ENCODE results near the gene SPATC1L.
"Not testable (repeated sequence)": the region's sequence is repeated elsewhere in the genome, so short reads cannot be mapped to it uniquely, and the experiment has no call there.

The SPATC1L gene

DNA sequence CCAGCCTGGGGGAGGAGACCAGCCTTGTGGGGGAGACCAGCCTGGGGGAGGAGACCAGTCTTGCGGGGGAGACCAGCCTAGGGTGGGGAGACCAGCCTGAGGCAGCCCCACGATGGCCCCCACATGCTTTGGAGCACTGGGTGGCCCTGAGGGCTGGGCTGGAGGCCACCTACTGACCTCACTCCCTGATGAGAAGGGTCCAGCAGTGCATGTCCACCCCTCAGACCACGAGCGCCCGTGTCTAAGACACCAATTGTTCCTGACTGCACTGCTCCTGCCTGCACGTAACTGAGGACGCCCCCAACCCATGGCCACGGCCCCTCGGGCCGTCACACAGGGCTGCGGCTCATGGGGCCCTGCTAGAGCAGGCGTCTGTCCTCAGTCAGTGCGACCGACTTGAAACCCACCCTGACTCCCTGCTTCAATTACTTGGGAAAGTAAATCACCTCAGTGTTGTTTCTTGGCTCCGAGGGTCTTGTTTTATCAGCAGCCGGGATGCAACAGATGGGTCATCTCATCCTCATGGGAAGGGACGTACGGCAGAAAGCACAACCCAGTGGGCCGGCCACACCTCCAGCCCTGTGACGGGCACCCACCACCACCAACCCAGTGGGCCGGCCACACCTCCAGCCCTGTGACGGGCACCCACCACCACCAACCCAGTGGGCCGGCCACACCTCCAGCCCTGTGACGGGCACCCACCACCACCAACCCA, at the start of gene SPATC1L:
Gene SPATC1L (minus strand): TSS at position 550 of the 715 bp plus-strand sequence. CDS start 1,643 bp downstream, outside the sequence.
- peak in 1 of 2 donors; percentile 28 for DNase-seq (ENCODE audit: extremely low read depth in 1 of 2, low read depth in 1 of 2)

DNA sequence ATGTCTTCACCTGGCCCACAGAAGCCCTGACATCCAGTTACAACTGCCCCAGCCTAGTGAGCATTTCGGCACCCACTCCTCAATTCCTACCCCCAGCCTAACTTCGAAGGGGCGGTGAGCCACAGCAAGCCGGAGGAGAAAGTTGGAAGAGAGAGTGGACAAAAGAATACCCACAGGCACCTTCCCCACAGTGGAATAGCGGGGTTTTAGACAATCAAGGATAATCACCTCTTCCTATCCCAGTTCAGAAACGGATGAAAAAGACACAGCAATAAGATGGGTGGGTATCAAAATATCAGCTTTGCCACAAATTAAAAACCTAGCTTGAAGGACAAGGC, 45.6 kb upstream of the SPATC1L start:
- DNase-seq (ENCODE audit: extremely low read depth in 1 of 2, low read depth in 1 of 2) = no peak

GRCh38 chr21:46229133-46229922, 45.1 kb upstream of the SPATC1L start:
- no peak for DNase-seq (ENCODE audit: extremely low read depth in 1 of 2, low read depth in 1 of 2)

GRCh38 chr21:46228345-46229051, 44.2 kb upstream of the SPATC1L start, which contains the start of gene LSS:
TSS of gene LSS (minus strand) at chr21:46228774. CDS start at chr21:46228745, 29 bp downstream.
- DNase-seq (ENCODE audit: extremely low read depth in 1 of 2, low read depth in 1 of 2) = peak; percentile 95 to 98

DNA sequence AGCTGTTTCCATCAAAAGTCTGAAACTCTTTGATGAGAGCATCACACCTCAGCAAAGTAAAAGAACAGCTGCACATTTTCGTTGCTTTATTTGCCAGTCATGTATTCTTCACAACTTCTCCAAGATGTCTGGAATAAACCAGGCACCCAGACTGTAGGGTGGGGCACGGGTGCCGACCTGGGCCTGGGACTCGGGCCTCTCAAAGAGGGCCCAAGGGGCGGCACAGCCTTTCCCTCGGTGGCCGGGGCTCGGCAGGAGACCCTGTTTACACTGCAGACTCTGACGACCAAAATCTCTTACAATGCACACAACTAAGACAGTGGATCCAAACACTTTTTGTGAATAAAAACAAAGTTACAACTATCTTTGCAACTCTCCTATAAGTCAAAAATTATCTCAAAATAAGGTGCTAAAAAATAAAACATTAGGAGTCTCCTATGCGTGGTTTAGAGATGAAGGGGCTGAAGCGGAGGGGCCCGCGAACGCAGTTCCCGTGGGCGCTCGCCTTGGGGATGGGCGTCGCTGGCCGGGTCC, 43.6 kb upstream of the SPATC1L start:
- DNase-seq (ENCODE audit: extremely low read depth in 1 of 2, low read depth in 1 of 2) = no peak

DNA sequence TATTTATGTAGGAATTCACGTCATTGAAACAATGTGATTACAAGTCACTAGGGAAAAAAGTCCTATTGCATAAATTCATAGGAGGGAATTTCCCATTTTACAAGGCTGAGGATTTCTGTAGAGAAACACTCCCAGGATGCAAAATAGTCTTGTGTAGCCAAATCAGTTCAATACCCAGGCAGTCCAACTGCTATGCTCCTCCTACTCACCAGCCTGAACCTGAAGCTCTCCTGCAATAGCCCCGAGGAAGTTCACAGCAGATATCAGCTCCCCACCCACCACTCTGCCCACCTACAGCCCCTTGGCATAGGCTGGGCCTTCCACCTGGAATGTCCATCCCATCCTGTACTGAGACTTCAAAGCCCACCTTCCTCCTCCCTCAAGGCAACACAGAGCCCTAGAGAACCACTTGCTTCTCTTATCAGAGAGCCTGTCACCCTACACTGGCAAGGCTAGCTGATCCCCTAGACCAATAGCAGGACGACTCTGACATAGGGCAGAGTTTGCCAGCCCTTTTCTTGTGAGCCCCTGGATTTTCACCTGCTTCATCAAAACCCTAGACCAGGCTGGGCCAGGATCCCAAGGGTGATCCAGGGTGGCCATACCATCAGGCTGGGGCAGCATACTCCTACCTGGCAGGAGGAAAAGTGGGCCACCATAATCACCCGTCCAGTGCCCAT, 42.8 kb upstream of the SPATC1L start:
- no peak for DNase-seq (ENCODE audit: extremely low read depth in 1 of 2, low read depth in 1 of 2)

GRCh38 chr21:46226146-46226545, 41.9 kb upstream of the SPATC1L start:
- no peak for DNase-seq (ENCODE audit: extremely low read depth in 1 of 2, low read depth in 1 of 2)

GRCh38 chr21:46223661-46224060, 39.4 kb upstream of the SPATC1L start:
- DNase-seq (ENCODE audit: extremely low read depth in 1 of 2, low read depth in 1 of 2) = not testable (repeated sequence)

- DNase-seq (ENCODE audit: extremely low read depth in 1 of 2, low read depth in 1 of 2) = no peak
Observed at GRCh38 chr21:46223217-46223616, 39.0 kb upstream of the SPATC1L start.

GRCh38 chr21:46222436-46223116, 38.3 kb upstream of the SPATC1L start:
- DNase-seq (ENCODE audit: extremely low read depth in 1 of 2, low read depth in 1 of 2) = no peak

GRCh38 chr21:46221664-46222435, 37.6 kb upstream of the SPATC1L start:
- DNase-seq (ENCODE audit: extremely low read depth in 1 of 2, low read depth in 1 of 2) = no peak

DNA sequence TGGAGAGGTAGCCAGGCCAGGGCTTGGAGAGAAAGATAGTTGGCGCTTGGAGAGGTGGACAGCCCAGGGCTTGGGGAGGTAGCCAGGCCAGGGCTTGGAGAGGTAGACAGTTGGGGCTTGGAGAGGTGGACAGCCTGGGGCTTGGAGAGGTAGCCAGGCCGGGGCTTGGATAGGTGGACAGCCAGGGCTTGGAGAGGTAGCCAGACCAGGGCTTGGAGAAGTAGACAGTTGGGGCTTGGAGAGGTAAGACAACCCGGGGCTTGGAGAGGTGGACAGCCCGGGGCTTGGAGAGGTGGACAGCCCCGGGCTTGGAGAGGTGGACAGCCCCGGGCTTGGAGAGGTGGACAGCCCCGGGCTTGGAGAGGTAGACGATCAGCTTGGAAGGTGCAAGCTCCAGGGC, 36.6 kb upstream of the SPATC1L start:
- no peak for DNase-seq (ENCODE audit: extremely low read depth in 1 of 2, low read depth in 1 of 2)

- no peak for DNase-seq (ENCODE audit: extremely low read depth in 1 of 2, low read depth in 1 of 2)
Observed at GRCh38 chr21:46220275-46220810, 36.1 kb upstream of the SPATC1L start.

DNA sequence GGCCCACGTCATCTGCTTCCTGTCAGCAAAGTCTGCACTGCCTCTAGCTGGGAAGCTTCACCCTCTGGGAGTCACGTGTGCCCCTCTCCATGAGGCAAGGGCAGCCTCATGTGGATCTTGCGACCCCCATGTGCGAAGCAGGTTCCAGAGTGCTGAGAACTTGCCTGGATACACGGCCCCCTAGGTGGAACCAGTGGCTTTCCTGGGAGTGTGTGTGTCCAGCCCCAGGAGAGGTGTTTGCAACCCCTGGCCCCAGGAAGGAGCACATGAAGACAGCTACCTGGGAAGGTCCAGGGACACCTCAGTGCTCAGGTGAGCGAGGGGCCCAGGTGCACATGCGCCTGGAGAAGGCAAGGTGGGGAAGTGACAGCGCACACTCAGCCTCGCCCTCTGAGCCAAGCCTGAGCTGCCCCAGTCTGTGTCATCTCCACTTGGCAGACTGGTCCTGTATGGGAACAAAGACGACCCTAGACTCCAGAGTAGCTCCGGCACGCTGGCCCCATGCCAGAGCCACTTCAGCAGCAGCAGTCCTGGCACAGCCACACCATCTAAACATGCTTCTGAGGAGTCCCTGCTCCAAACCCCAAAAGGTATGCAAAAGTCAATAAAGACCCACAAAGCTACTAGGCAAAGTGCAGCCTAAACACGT, 35.5 kb upstream of the SPATC1L start:
- no peak for DNase-seq (ENCODE audit: extremely low read depth in 1 of 2, low read depth in 1 of 2)

DNA sequence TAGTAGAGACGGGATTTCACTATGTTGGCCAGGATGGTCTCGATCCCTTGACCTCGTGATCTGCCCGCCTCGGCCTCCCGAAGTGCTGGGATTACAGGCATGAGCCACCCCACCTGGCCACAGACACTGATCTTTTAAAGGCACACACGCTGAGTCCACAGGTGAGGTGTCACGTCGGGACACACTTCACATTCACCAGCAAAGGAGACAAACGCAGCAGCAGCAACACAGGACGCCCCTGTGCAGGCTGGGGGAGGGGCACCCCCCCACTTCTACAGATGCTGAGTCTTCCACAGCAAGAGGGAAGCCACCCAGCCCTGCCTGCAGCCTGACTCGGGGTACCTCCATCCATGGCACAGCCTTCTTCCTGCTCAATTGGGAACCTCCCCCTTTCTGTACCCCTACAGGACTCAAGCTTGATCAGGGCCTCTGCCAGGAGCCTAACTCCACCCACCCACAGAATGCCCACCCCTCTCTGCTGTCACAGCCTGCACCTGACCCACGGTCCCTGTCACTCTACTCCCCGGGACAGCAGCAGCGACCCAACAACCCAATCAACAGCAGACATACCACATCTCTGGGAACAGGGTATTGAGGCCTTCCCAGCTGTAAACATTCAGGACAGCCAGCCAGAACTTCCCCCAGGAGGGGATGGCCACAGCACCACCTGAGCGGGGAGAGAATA, 34.8 kb upstream of the SPATC1L start:
- DNase-seq (ENCODE audit: extremely low read depth in 1 of 2, low read depth in 1 of 2) = no peak

- no peak for DNase-seq (ENCODE audit: extremely low read depth in 1 of 2, low read depth in 1 of 2)
Observed at GRCh38 chr21:46217511-46218196, 33.4 kb upstream of the SPATC1L start.

DNA sequence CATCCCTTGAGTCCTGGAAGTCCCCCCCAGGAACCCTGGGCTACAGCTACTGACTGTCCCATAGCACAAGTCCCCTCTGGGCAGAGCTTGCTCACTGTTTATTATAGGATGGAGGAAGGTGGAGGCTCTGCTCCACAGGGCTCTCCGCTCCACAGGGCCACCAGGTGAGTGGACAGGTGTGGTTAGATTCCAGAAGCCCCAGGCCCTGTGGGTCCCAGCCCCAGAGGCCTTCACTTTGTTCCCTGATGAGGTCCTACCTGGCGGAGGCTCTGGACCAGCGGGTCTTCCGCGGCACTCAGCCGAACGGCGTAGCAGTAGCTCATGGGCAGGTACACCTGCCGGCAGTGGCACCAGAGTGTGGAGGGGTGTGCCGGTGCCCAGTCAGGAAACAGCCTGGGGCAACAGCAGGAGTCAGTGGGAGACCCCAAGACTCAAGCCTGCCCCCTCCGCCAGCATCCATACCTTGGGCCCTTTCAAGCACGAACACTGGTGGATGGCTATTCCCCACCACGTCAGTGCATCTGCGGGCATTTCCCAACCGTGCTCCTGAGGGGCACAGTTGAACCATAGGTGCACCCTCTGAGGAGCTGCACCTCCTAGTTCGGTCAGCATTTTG, 32.0 kb upstream of the SPATC1L start:
- no peak for DNase-seq (ENCODE audit: extremely low read depth in 1 of 2, low read depth in 1 of 2)

Measured in activated CD8-positive, alpha-beta memory T cell treated with anti-CD3 and anti-CD28 coated beads for 1 hour (primary cell).